ENCODE results near the gene SLA2. TPM values are rescaled to one million over a fixed set of nuclear protein-coding genes. Genes with fewer than 3 reads are reported as not detected.
"Not testable (repeated sequence)": the region's sequence is repeated elsewhere in the genome, so short reads cannot be mapped to it uniquely, and the experiment has no call there.

Gene SLA2
- polyA plus RNA-seq, 1 of the 3 experiments (the other 2 are of a cell fraction): not detected

DNA sequence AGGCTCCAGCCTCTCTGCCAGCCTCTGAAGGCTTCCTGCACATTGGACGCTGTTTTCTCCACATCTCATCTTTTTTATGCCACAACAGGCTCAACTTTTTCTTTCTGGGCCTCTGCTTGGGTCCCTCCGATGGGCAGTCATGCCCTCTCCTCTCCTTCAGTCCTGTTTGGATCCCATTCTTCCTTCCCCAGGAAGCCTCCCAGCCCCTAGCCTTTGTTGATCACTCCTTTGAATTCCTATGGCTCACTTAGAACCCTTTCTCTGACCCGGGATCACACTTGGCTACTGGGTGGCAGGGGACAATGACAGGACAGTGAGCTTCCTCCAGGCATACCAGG, 4.5 kb downstream of the SLA2 start:
- Histone ChIP-seq H2AFZ (ENCODE audit: low read depth) (no peak overlapping the region), H3K9ac (no peak overlapping the region), H3K4me2 (no peak overlapping the region), H3K27me3 (ENCODE audit: insufficient read depth) (no peaks in the 10 kb centered on the region), H3K9me2 (no peaks in the 10 kb centered on the region), H3K4me3 (ENCODE audit: low read depth in 2 of 2, low read length in 1 of 2) (no peak overlapping the region), H3K79me2 (ENCODE audit: insufficient read depth) (no peaks in the 10 kb centered on the region), H3F3A (replicated peaks; ENCODE audit: insufficient read depth) (no peaks in the 10 kb centered on the region), H3K27ac (ENCODE audit: low read depth in 2 of 2, low read length in 1 of 2) (no peak overlapping the region), H3K9me3 (no peaks in the 10 kb centered on the region), H3K4me1 (ENCODE audit: control insufficient read depth in 1 of 2, insufficient read depth in 2 of 2, low read depth in 1 of 2, low read length in 1 of 2) (no peaks in the 10 kb centered on the region), H3K36me3 (replicated peaks in 1 of 2; ENCODE audit: control insufficient read depth in 1 of 2, insufficient read depth in 2 of 2, low read length in 1 of 2) (no peaks in the 10 kb centered on the region), H4K20me1 (ENCODE audit: insufficient read depth) (no peaks in the 10 kb centered on the region)
- no peak for DNase-seq
- WGBS (ENCODE audit: low lambda C conversion rate): 86% methylated on average over 3 of the region's 3 CpGs
- ChIA-PET CTCF (no interaction called here), POLR2A (no interaction called here)
- TF ChIP-seq NFIC (IDR thresholded peaks at IDR 0.05; ENCODE audit: borderline replicate concordance) (no peak), FOXM1 (IDR thresholded peaks at IDR 0.05; ENCODE audit: low read depth) (no peak), CHD2 (IDR thresholded peaks at IDR 0.05; ENCODE audit: low read length, partially characterized antibody) (no peak), GABPA (IDR thresholded peaks at IDR 0.05; ENCODE audit: low read depth) (no peak)
- TF ChIP-seq, protein P1, sequence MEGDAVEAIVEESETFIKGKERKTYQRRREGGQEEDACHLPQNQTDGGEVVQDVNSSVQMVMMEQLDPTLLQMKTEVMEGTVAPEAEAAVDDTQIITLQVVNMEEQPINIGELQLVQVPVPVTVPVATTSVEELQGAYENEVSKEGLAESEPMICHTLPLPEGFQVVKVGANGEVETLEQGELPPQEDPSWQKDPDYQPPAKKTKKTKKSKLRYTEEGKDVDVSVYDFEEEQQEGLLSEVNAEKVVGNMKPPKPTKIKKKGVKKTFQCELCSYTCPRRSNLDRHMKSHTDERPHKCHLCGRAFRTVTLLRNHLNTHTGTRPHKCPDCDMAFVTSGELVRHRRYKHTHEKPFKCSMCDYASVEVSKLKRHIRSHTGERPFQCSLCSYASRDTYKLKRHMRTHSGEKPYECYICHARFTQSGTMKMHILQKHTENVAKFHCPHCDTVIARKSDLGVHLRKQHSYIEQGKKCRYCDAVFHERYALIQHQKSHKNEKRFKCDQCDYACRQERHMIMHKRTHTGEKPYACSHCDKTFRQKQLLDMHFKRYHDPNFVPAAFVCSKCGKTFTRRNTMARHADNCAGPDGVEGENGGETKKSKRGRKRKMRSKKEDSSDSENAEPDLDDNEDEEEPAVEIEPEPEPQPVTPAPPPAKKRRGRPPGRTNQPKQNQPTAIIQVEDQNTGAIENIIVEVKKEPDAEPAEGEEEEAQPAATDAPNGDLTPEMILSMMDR (IDR thresholded peaks at IDR 0.05): no peak

DNA sequence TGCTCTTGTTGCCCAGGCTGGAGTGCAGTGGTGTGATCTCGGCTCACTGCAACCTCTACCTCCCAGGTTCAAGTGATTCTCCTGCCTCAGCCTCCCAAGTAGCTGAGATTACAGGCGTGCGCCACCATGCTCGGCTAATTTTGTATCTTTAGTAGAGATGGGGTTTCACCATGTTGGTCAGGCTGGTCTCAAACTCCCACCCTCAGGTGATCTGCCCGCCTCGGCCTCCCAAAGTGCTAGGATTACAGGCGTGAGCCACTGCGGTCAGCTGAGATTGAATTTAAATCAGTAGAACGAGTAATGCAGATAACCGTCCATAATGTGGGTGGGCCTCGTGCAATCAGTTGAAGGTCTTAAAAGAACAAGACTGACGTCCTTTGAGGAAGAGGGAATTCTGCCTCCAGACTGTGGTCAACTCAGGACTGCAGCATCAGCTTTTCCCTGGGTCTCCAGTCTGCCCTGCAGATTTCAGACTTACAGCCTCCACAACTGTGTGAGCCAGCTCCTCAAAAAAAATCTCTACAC, 7.1 kb downstream of the SLA2 start:
- H3K36me3 ChIP-seq (replicated peaks in 1 of 2; ENCODE audit: control insufficient read depth in 1 of 2, insufficient read depth in 2 of 2, low read length in 1 of 2); DNase-seq; H3K9me2 ChIP-seq; H3K27me3 ChIP-seq (ENCODE audit: insufficient read depth); CTCF ChIA-PET; H3K4me2 ChIP-seq; H4K20me1 ChIP-seq (ENCODE audit: insufficient read depth); H3K79me2 ChIP-seq (ENCODE audit: insufficient read depth); H3K4me1 ChIP-seq (ENCODE audit: control insufficient read depth in 1 of 2, insufficient read depth in 2 of 2, low read depth in 1 of 2, low read length in 1 of 2); H3K9me3 ChIP-seq; POLR2A ChIA-PET; H3K9ac ChIP-seq; H3K27ac ChIP-seq (ENCODE audit: low read depth in 2 of 2, low read length in 1 of 2); H3F3A ChIP-seq (replicated peaks; ENCODE audit: insufficient read depth); H2AFZ ChIP-seq (ENCODE audit: low read depth); H3K4me3 ChIP-seq (ENCODE audit: low read depth in 2 of 2, low read length in 1 of 2): not testable (repeated sequence)
- WGBS (ENCODE audit: low lambda C conversion rate): 82% methylated on average over 12 of the region's 12 CpGs

DNA sequence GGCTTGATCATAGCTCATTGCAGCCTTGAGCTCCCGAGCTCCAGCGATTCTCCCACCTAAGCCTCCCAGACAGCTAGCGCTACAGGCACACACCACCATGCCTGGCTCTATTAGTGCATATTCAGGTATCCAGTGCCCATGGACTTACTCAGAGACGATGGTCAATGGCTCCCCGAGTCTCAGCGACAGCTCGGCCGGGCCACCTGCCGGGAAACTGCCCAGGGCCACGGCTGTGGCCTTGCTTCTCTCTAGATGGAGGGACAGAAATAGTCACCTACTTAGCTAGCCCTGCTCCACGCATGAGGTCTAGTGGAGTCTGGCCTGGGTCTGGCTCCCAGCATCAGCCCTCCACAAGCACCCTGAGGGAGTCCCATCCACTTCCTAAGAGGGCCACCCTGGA, 11.7 kb downstream of the SLA2 start:
- Histone ChIP-seq H3K79me2 (ENCODE audit: insufficient read depth) (no peaks in the 10 kb centered on the region), H3K27me3 (ENCODE audit: insufficient read depth) (no peaks in the 10 kb centered on the region), H4K20me1 (ENCODE audit: insufficient read depth) (no peaks in the 10 kb centered on the region), H3K9ac (no peak overlapping the region), H3K4me1 (ENCODE audit: control insufficient read depth in 1 of 2, insufficient read depth in 2 of 2, low read depth in 1 of 2, low read length in 1 of 2) (no peaks in the 10 kb centered on the region), H3K4me2 (no peak overlapping the region), H3F3A (replicated peaks; ENCODE audit: insufficient read depth) (no peaks in the 10 kb centered on the region), H3K36me3 (replicated peaks in 1 of 2; ENCODE audit: control insufficient read depth in 1 of 2, insufficient read depth in 2 of 2, low read length in 1 of 2) (no peaks in the 10 kb centered on the region), H3K27ac (ENCODE audit: low read depth in 2 of 2, low read length in 1 of 2) (no peak overlapping the region), H2AFZ (ENCODE audit: low read depth) (no peak overlapping the region), H3K4me3 (ENCODE audit: low read depth in 2 of 2, low read length in 1 of 2) (no peak overlapping the region), H3K9me2 (no peaks in the 10 kb centered on the region), H3K9me3 (no peaks in the 10 kb centered on the region)
- 92% methylated on average over 11 of the region's 11 CpGs for whole genome bisulfite sequencing (ENCODE audit: low lambda C conversion rate)
- ChIA-PET POLR2A (no interaction called here), CTCF (no interaction called here)
- DNase-seq: no peak
- TF ChIP-seq FOXM1 (IDR thresholded peaks at IDR 0.05; ENCODE audit: low read depth): no peak
- TF ChIP-seq, protein P2, sequence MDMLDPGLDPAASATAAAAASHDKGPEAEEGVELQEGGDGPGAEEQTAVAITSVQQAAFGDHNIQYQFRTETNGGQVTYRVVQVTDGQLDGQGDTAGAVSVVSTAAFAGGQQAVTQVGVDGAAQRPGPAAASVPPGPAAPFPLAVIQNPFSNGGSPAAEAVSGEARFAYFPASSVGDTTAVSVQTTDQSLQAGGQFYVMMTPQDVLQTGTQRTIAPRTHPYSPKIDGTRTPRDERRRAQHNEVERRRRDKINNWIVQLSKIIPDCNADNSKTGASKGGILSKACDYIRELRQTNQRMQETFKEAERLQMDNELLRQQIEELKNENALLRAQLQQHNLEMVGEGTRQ (IDR thresholded peaks at IDR 0.05; ENCODE audit: borderline replicate concordance, low read depth, low read length): no peak
- no peak for TF ChIP-seq TAF1 (IDR thresholded peaks at IDR 0.05; ENCODE audit: borderline replicate concordance, low read depth, low read length)
- no peak for TF ChIP-seq RFX5 (IDR thresholded peaks at IDR 0.05; ENCODE audit: low read length)
- TF ChIP-seq TEAD4 (IDR thresholded peaks at IDR 0.05; ENCODE audit: borderline replicate concordance, insufficient read depth): no peak
- TF ChIP-seq FOSL2 (IDR thresholded peaks at IDR 0.05; ENCODE audit: borderline replicate concordance, low read depth): no peak
- TF ChIP-seq JUND (IDR thresholded peaks at IDR 0.05): no peak
- TF ChIP-seq RAD21 (IDR thresholded peaks at IDR 0.05; ENCODE audit: low read length): no peak
- TF ChIP-seq EP300 (IDR thresholded peaks at IDR 0.05; ENCODE audit: borderline replicate concordance in 1 of 2, low read depth in 1 of 2, low read length in 1 of 2): no peak
- TF ChIP-seq MXI1 (IDR thresholded peaks at IDR 0.05; ENCODE audit: low read depth, low read length): no peak
